Mucosa of descending colon (tissue), 3 donors: ENCODE results near the gene ADA. TPM values are rescaled to one million over a fixed set of nuclear protein-coding genes. Genes with fewer than 3 reads are reported as not detected.

Source experiments
- ATAC-seq: fragments of 200-7000 bp; cut with Tn5 transposase; one replicate; pipeline ENCODE4 v1.9.1; 2020; ENCODE audit warnings: mild to moderate bottlenecking, moderate library complexity
- DNase-seq, 3 donors: peaks; one replicate each; pipeline ENCODE4 v3.0.0-alpha.2; 2020
- H3K36me3 ChIP-seq: fragments of 200-600 bp; one replicate; pipeline ENCODE4 v1.8.0; 2021; ENCODE audit warnings: low read depth, mild to moderate bottlenecking
- H3K4me1 ChIP-seq: fragments of 200-600 bp; one replicate; pipeline ENCODE4 v1.8.0; 2021; ENCODE audit warnings: low read depth, mild to moderate bottlenecking
- H3K4me3 ChIP-seq: fragments of 200-600 bp; one replicate; pipeline ENCODE4 v1.8.0; 2021; ENCODE audit warnings: mild to moderate bottlenecking
- H3K9me3 ChIP-seq: fragments of 200-600 bp; one replicate; pipeline ENCODE4 v1.8.0; 2021; ENCODE audit warnings: mild to moderate bottlenecking
- CTCF ChIP-seq: fragments of 200-600 bp; IDR thresholded peaks from one replicate; pipeline ENCODE4 v1.8.0; 2022; ENCODE audit warnings: antibody characterized with exemption, mild to moderate bottlenecking
- intact Hi-C, 2 donors: fragments of 100-400 bp; cut with DNase I in 1 of 2; cut with micrococcal nuclease in 1 of 2; formaldehyde crosslinking; loops; one replicate each; pipeline versions ENCODE4 v1.11.0 to v1.11.1; 2022; cut with DNase I, micrococcal nuclease
- total RNA-seq, 3 donors: library from RNA; stranded (reverse); fragmentation: NEBNext Ultra II Directional in 2 of 3; extraction: Animal tissue kit (Norgen Biotek cat#: 25700) in 2 of 3; gene quantifications; one replicate each; pipeline versions ENCODE4 v1.2.1 to v1.2.4, GENCODE V29; 2021 to 2023
- donor health status: DM: no; HTN: no; CAD: no; lungs with moderate emphysema.
- donor health status: DM: no; HTN: no; CAD: no.
- donor health status: DM: no; HTN: yes; CAD: no.

Gene ADA
- total RNA-seq, 3 donors from 2014 or later = 2.2 to 6.9 (median 5.9) TPM

GRCh38 chr20:44637042-44637441, 14.5 kb downstream of the ADA start:
- intact Hi-C loops = no loop called here
- peaks cover 3% of the 10 kb centered on the region for H3K4me1 ChIP-seq
- DNase-seq (no peak), ATAC-seq (no peak)
- TF ChIP-seq CTCF = no peak
- no peaks in the 10 kb centered on the region for H3K36me3 ChIP-seq
- H3K4me3 ChIP-seq = no peak overlapping the region
- no peaks in the 10 kb centered on the region for H3K9me3 ChIP-seq

- no peak for ATAC-seq
- intact Hi-C loops = no loop called here
- no peaks in the 10 kb centered on the region for H3K36me3 ChIP-seq
Measured at GRCh38 chr20:44635877-44636276, 15.6 kb downstream of the ADA start.

GRCh38 chr20:44633872-44634600, 17.5 kb downstream of the ADA start:
- no peak overlapping the region for H3K4me3 ChIP-seq
- no peak for TF ChIP-seq CTCF
- intact Hi-C loops = no loop called here
- no peak for DNase-seq
- no peaks in the 10 kb centered on the region for H3K4me1 ChIP-seq
- no peak for ATAC-seq
- no peaks in the 10 kb centered on the region for H3K36me3 ChIP-seq
- no peaks in the 10 kb centered on the region for H3K9me3 ChIP-seq

More at GRCh38 chr20:44635877-44636276, 15.6 kb downstream of the ADA start:
- Histone ChIP-seq H3K4me3 (no peak overlapping the region), H3K4me1 (no peaks in the 10 kb centered on the region), H3K9me3 (no peaks in the 10 kb centered on the region)
- TF ChIP-seq CTCF = no peak
- no peak for DNase-seq

GRCh38 chr20:44633187-44633810, 18.2 kb downstream of the ADA start:
- H3K4me3 ChIP-seq = no peak overlapping the region
- intact Hi-C loops = no loop called here

GRCh38 chr20:44632103-44632752, 19.3 kb downstream of the ADA start:
- Histone ChIP-seq H3K36me3 (no peaks in the 10 kb centered on the region), H3K4me3 (no peak overlapping the region), H3K4me1 (no peaks in the 10 kb centered on the region), H3K9me3 (no peaks in the 10 kb centered on the region)
- no peak for TF ChIP-seq CTCF
- no peak for DNase-seq
- no peak for ATAC-seq
- intact Hi-C loops = no loop called here

More at GRCh38 chr20:44633187-44633810, 18.2 kb downstream of the ADA start:
- Histone ChIP-seq H3K4me1 (no peaks in the 10 kb centered on the region), H3K36me3 (no peaks in the 10 kb centered on the region), H3K9me3 (no peaks in the 10 kb centered on the region)
- DNase-seq (no peak), ATAC-seq (no peak)
- TF ChIP-seq CTCF = no peak
